ENCODE results near the gene C9orf43. TPM values are rescaled to one million over a fixed set of nuclear protein-coding genes. Genes with fewer than 3 reads are reported as not detected.

C9orf43 gene
- total and polyA plus RNA-seq, 3 donors from 2014 or later, result 41.7 to 109 (median 71.3) TPM

GRCh38 chr9:113409883-113410206 is 702 bp upstream of the C9orf43 start:
- 0% methylated on average over 20 of the region's 20 CpGs for WGBS, 2 donors
- intact Hi-C loops (cut with DNase I; ENCODE audit: low total_unique reads), result no loop called here
- peak overlapping the region; percentile 95 to 98 for H3K27ac ChIP-seq
- H3K36me3 ChIP-seq (ENCODE audit: low read depth, missing control alignments), result no peaks in the 10 kb centered on the region
- peak overlapping the region; percentile 74 to 90 for H3K4me3 ChIP-seq
- H3K27me3 ChIP-seq, result no peaks in the 10 kb centered on the region
- DNase-seq, result no peak
- H3K4me1 ChIP-seq, result peaks cover 16% of the 10 kb centered on the region
- no peak for TF ChIP-seq CTCF (IDR thresholded peaks at IDR 0.05)
- TF ChIP-seq POLR2A (IDR thresholded peaks at IDR 0.05), result no peak
- no peaks in the 10 kb centered on the region for H3K9me3 ChIP-seq

- Histone ChIP-seq H3K9me3 (no peaks in the 10 kb centered on the region), H3K36me3 (ENCODE audit: low read depth, missing control alignments) (no peaks in the 10 kb centered on the region), H3K27me3 (no peaks in the 10 kb centered on the region), H3K4me3 (no peak overlapping the region), H3K27ac (no peak overlapping the region), H3K4me1 (no peaks in the 10 kb centered on the region)
- no peak for DNase-seq
- no peak for TF ChIP-seq CTCF (IDR thresholded peaks at IDR 0.05)
- TF ChIP-seq POLR2A (IDR thresholded peaks at IDR 0.05), result no peak
- WGBS, 2 donors, result 58 to 73% methylated on average over 3 of the region's 3 CpGs
- intact Hi-C loops (cut with DNase I; ENCODE audit: low total_unique reads), result no loop called here
These were observed 5.7 kb downstream of the C9orf43 start for GRCh38 chr9:113416149-113416721.

GRCh38 chr9:113417370-113417769 is 6.8 kb downstream of the C9orf43 start:
- Histone ChIP-seq H3K27me3 (no peaks in the 10 kb centered on the region), H3K4me1 (no peaks in the 10 kb centered on the region), H3K9me3 (no peaks in the 10 kb centered on the region), H3K36me3 (ENCODE audit: low read depth, missing control alignments) (no peaks in the 10 kb centered on the region), H3K4me3 (no peak overlapping the region), H3K27ac (no peak overlapping the region)
- DNase-seq, result no peak
- intact Hi-C loops (cut with DNase I; ENCODE audit: low total_unique reads), result no loop called here
- WGBS, 2 donors, result 87 to 95% methylated on average over 4 of the region's 4 CpGs
- TF ChIP-seq POLR2A (IDR thresholded peaks at IDR 0.05) (no peak), CTCF (IDR thresholded peaks at IDR 0.05) (no peak)

- TF ChIP-seq CTCF (IDR thresholded peaks at IDR 0.05) (no peak), POLR2A (IDR thresholded peaks at IDR 0.05) (no peak)
- no peaks in the 10 kb centered on the region for H3K27me3 ChIP-seq
- no peaks in the 10 kb centered on the region for H3K4me1 ChIP-seq
- WGBS, 2 donors, result 77 to 79% methylated on average over 3 of the region's 3 CpGs
- intact Hi-C loops (cut with DNase I; ENCODE audit: low total_unique reads), result no loop called here
- H3K36me3 ChIP-seq (ENCODE audit: low read depth, missing control alignments), result no peaks in the 10 kb centered on the region
- H3K27ac ChIP-seq, result no peak overlapping the region
- H3K4me3 ChIP-seq, result no peak overlapping the region
- no peak for DNase-seq
- H3K9me3 ChIP-seq, result no peaks in the 10 kb centered on the region
These were observed 11.2 kb downstream of the C9orf43 start for GRCh38 chr9:113421726-113422125.

- intact Hi-C loops (cut with DNase I; ENCODE audit: low total_unique reads), result no loop called here
- 68% methylated on average over 2 of the region's 2 CpGs for WGBS, 2 donors
- Histone ChIP-seq H3K9me3 (no peaks in the 10 kb centered on the region), H3K4me3 (no peak overlapping the region), H3K27ac (no peak overlapping the region), H3K27me3 (no peaks in the 10 kb centered on the region), H3K36me3 (ENCODE audit: low read depth, missing control alignments) (no peaks in the 10 kb centered on the region), H3K4me1 (no peaks in the 10 kb centered on the region)
- DNase-seq, result no peak
- no peak for TF ChIP-seq CTCF (IDR thresholded peaks at IDR 0.05)
- no peak for TF ChIP-seq POLR2A (IDR thresholded peaks at IDR 0.05)
These were observed 14.5 kb downstream of the C9orf43 start for GRCh38 chr9:113425072-113425471.

All from testis (tissue), 3 donors.